Measurements from ENCODE around the gene RNF41.
A peak's percentile ranks its signal among the peaks of the same experiment; 100 is the strongest.

RNF41 gene

GRCh38 chr12:56230432-56231183, 8.9 kb upstream of the RNF41 start:
- no peak for TF ChIP-seq YY1 (IDR thresholded peaks at IDR 0.05; ENCODE audit: low read depth)
- TF ChIP-seq TEAD4 (IDR thresholded peaks at IDR 0.05) = no peak
- TF ChIP-seq CEBPB (IDR thresholded peaks at IDR 0.05) = no peak
- no peak for TF ChIP-seq TCF12 (IDR thresholded peaks at IDR 0.05; ENCODE audit: low read depth)
- no peak for TF ChIP-seq USF1 (IDR thresholded peaks at IDR 0.05)
- TF ChIP-seq REST (IDR thresholded peaks at IDR 0.05; ENCODE audit: low read depth) = no peak
- no peak for TF ChIP-seq TAF1 (IDR thresholded peaks at IDR 0.05; ENCODE audit: low read depth)
- no peak for TF ChIP-seq RAD21 (IDR thresholded peaks at IDR 0.05; ENCODE audit: low read depth)
- TF ChIP-seq NFIC (IDR thresholded peaks at IDR 0.05) = no peak
- no peak for TF ChIP-seq FOXM1 (IDR thresholded peaks at IDR 0.05; ENCODE audit: borderline replicate concordance, low read depth)
- TF ChIP-seq ZBTB7A (IDR thresholded peaks at IDR 0.05; ENCODE audit: low read depth) = no peak
- TF ChIP-seq MAX (IDR thresholded peaks at IDR 0.05) = no peak
- no peak for TF ChIP-seq EGR1 (IDR thresholded peaks at IDR 0.05)
- no peak for TF ChIP-seq EP300 (IDR thresholded peaks at IDR 0.05; ENCODE audit: borderline replicate concordance)

DNA sequence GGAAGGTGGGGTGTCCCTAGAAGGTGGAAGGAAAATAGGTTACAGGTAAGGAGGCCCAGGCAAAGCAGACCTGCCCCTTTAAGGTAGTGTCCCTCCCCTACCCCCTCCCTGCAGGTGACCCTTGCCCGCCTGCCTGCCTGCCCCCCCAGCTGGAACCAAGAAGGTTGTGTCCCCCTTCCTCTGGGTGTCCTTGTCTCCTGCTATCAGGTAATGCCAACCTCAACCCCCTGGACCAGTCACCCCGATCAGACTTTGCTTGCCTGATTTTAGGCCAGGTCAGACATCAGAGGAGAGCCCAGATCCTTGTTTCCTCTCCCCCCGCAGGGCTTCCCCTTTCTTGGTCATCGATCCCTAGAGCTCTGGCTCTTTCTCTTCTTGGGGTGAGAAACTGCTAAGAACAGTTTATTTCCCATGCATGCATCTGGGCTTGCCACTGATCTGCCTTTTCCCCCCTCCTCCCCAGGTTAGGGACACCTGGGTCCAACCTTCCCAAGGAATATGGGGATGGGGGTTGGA, 8.3 kb upstream of the RNF41 start, which contains the start of gene SLC39A5:
SLC39A5 (plus strand) TSS at position 136 of the 516 bp plus-strand sequence. CDS start 1,224 bp downstream, outside the sequence.
- TF ChIP-seq TAF1 (IDR thresholded peaks at IDR 0.05; ENCODE audit: low read depth) = no peak
- no peak for TF ChIP-seq TEAD4 (IDR thresholded peaks at IDR 0.05)
- no peak for TF ChIP-seq MAX (IDR thresholded peaks at IDR 0.05)
- no peak for TF ChIP-seq REST (IDR thresholded peaks at IDR 0.05; ENCODE audit: low read depth)
- no peak for TF ChIP-seq EGR1 (IDR thresholded peaks at IDR 0.05)
- no peak for TF ChIP-seq CREB1 (IDR thresholded peaks at IDR 0.05; ENCODE audit: low read depth)
- no peak for TF ChIP-seq YY1 (IDR thresholded peaks at IDR 0.05; ENCODE audit: low read depth)
- TF ChIP-seq EP300 (IDR thresholded peaks at IDR 0.05; ENCODE audit: borderline replicate concordance) = no peak

- TF ChIP-seq FOXM1 (IDR thresholded peaks at IDR 0.05; ENCODE audit: borderline replicate concordance, low read depth) (no peak), TEAD4 (IDR thresholded peaks at IDR 0.05) (no peak), EP300 (IDR thresholded peaks at IDR 0.05; ENCODE audit: borderline replicate concordance) (no peak), EGR1 (IDR thresholded peaks at IDR 0.05) (no peak), NFIC (IDR thresholded peaks at IDR 0.05) (no peak), RAD21 (IDR thresholded peaks at IDR 0.05; ENCODE audit: low read depth) (no peak), MAX (IDR thresholded peaks at IDR 0.05) (no peak), CEBPB (IDR thresholded peaks at IDR 0.05) (no peak), CREB1 (IDR thresholded peaks at IDR 0.05; ENCODE audit: low read depth) (no peak), TCF12 (IDR thresholded peaks at IDR 0.05; ENCODE audit: low read depth) (no peak), ZBTB7A (IDR thresholded peaks at IDR 0.05; ENCODE audit: low read depth) (no peak), USF1 (IDR thresholded peaks at IDR 0.05) (no peak), YY1 (IDR thresholded peaks at IDR 0.05; ENCODE audit: low read depth) (no peak), REST (IDR thresholded peaks at IDR 0.05; ENCODE audit: low read depth) (no peak), TAF1 (IDR thresholded peaks at IDR 0.05; ENCODE audit: low read depth) (no peak)
Observed at GRCh38 chr12:56229082-56229481, 7.4 kb upstream of the RNF41 start.

DNA sequence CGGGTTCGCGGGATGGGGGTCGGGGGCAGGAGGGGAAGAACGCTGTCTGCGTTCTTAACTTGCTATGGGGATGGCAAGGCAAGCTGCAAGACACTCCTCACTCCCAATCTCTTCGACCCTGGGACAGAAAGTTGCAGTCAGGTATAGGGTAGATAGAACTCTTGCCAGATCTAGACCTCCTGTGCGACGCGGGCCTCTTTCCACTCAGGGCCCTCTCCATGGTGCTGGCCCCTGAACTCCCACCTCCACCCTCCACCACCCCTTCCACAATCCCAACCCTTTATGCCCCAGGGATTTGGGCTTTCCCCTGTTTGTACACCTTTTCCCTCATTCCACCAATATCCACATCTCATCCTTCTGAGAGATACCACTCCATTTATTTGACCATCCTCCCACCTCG, 3.2 kb upstream of the RNF41 start:
- TF ChIP-seq REST (IDR thresholded peaks at IDR 0.05; ENCODE audit: low read depth) (peak; percentile 83), TAF1 (IDR thresholded peaks at IDR 0.05; ENCODE audit: low read depth) (no peak)

All from Ishikawa (cell line).